OCI-LY1 (cell line): ENCODE data around the gene NPR1.
A peak's percentile ranks its signal among the peaks of the same experiment; 100 is the strongest.

Experiments
- H2AFZ ChIP-seq: fragments of 200-600 bp; sonication (generic), shearing (Covaris generic); 2 replicates; pipeline ENCODE4 v1.6.0; 2014; ENCODE audit warnings: antibody characterized with exemption, mild to moderate bottlenecking, low read length
- H3F3A ChIP-seq: fragments of 200-600 bp; sonication (generic), shearing (Covaris generic); 2 replicates; pipeline ENCODE4 v1.6.0; 2014; ENCODE audit warnings: mild to moderate bottlenecking, antibody characterized with exemption, low read length, moderate library complexity; ENCODE audit not compliant: insufficient read depth
- H3K27ac ChIP-seq: fragments of 200-600 bp; sonication (generic); 2 replicates; pipeline ENCODE4 v1.5.1; 2014; ENCODE audit warnings: low read length, mixed run types, mild to moderate bottlenecking, low read depth; ENCODE audit not compliant: poor library complexity, severe bottlenecking
- H3K27me3 ChIP-seq: fragments of 200-600 bp; sonication (generic); 2 replicates; pipeline ENCODE4 v1.6.0; 2014; ENCODE audit warnings: antibody characterized with exemption, mild to moderate bottlenecking, low read length, moderate library complexity; ENCODE audit not compliant: insufficient read depth
- H3K36me3 ChIP-seq: fragments of 200-600 bp; sonication (generic); 2 replicates; pipeline ENCODE4 v1.6.1; 2014; ENCODE audit warnings: mild to moderate bottlenecking, antibody characterized with exemption, low read length, moderate library complexity, mixed read lengths; ENCODE audit not compliant: insufficient read depth
- H3K4me1 ChIP-seq: fragments of 200-600 bp; sonication (generic); 2 replicates; pipeline ENCODE4 v1.5.1; 2014; ENCODE audit warnings: mild to moderate bottlenecking, low read length, moderate library complexity; ENCODE audit not compliant: insufficient read depth, severe bottlenecking
- H3K4me2 ChIP-seq: fragments of 200-600 bp; sonication (generic), shearing (Covaris generic); 2 replicates; pipeline ENCODE4 v1.6.1; 2014; ENCODE audit warnings: low read length
- H3K4me3 ChIP-seq: fragments of 200-600 bp; sonication (generic); 2 replicates; pipeline ENCODE4 v1.5.1; 2014; ENCODE audit warnings: low read length, low read depth, mild to moderate bottlenecking, mixed read lengths; ENCODE audit not compliant: poor library complexity, severe bottlenecking
- H3K79me2 ChIP-seq: fragments of 200-600 bp; shearing (Covaris generic); 2 replicates; pipeline ENCODE4 v1.6.1; 2016; ENCODE audit warnings: mixed run types, low read length, mixed read lengths; ENCODE audit not compliant: insufficient read depth
- H3K9ac ChIP-seq: fragments of 200-600 bp; sonication (generic), shearing (Covaris generic); 2 replicates; pipeline ENCODE4 v1.6.1; 2014; ENCODE audit warnings: mild to moderate bottlenecking, low read length, mixed read lengths
- H3K9me2 ChIP-seq: fragments of 200-600 bp; sonication (generic), shearing (Covaris generic); 2 replicates; pipeline ENCODE4 v1.6.1; 2014; ENCODE audit warnings: low read depth, mild to moderate bottlenecking, low read length, mixed read lengths
- H3K9me3 ChIP-seq: fragments of 200-600 bp; shearing (Covaris generic); 2 replicates; pipeline ENCODE4 v1.6.1; 2014; ENCODE audit warnings: low read length, mixed read lengths
- H4K20me1 ChIP-seq: fragments of 200-600 bp; sonication (generic), shearing (Covaris generic); 2 replicates; pipeline ENCODE4 v1.6.0; 2016; ENCODE audit warnings: mild to moderate bottlenecking, low read length; ENCODE audit not compliant: insufficient read depth
- EZH2 ChIP-seq: fragments of 200-600 bp; sonication (generic), shearing (Covaris generic); IDR thresholded peaks from 2 replicates; pipeline ENCODE4 v1.8.0; 2017; ENCODE audit warnings: borderline replicate concordance, mixed run types, mild to moderate bottlenecking, antibody characterized with exemption, low read length, moderate library complexity, mixed read lengths
- TF ChIP-seq, protein P1 (sequence below): fragments of 200-600 bp; sonication (generic), shearing (Covaris generic); IDR thresholded peaks from 2 replicates; pipeline ENCODE4 v1.5.1; 2017; ENCODE audit warnings: mild to moderate bottlenecking, antibody characterized with exemption, low read length, moderate library complexity, mixed read lengths

Gene NPR1

DNA sequence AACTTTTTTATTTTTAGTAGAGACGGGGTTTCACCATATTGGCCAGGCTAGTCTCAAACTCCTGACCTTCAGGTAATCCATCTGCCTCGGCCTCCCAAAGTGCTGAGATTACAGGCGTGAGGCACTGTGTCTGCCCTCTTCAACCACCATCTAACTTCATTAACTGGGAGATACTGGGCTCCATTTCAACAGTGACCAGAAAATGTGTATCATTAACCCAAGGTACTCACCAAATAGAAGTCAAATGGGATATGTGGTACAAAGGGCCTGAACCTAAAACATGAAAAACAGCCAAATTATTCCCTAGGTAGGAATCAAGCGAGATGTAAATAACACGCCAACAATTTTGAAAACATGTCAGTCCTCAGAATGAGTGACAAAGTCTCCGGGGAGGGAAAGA lies 8.9 kb upstream of the NPR1 start:
- H3F3A ChIP-seq = 0 out of 2 replicates have a peak, but pooled peaks cover 3% of the 10 kb centered on the region
- H2AFZ ChIP-seq = no peak overlapping the region
- TF ChIP-seq, protein P1, sequence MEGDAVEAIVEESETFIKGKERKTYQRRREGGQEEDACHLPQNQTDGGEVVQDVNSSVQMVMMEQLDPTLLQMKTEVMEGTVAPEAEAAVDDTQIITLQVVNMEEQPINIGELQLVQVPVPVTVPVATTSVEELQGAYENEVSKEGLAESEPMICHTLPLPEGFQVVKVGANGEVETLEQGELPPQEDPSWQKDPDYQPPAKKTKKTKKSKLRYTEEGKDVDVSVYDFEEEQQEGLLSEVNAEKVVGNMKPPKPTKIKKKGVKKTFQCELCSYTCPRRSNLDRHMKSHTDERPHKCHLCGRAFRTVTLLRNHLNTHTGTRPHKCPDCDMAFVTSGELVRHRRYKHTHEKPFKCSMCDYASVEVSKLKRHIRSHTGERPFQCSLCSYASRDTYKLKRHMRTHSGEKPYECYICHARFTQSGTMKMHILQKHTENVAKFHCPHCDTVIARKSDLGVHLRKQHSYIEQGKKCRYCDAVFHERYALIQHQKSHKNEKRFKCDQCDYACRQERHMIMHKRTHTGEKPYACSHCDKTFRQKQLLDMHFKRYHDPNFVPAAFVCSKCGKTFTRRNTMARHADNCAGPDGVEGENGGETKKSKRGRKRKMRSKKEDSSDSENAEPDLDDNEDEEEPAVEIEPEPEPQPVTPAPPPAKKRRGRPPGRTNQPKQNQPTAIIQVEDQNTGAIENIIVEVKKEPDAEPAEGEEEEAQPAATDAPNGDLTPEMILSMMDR = no peak
- no peak for TF ChIP-seq EZH2
- H3K9ac ChIP-seq = peak overlapping the region; percentile 96
- peaks cover 60% of the 10 kb centered on the region for H3K36me3 ChIP-seq
- peak overlapping the region; percentile 96 for H3K4me3 ChIP-seq
- H3K4me2 ChIP-seq = peak overlapping the region; percentile 91
- no peaks in the 10 kb centered on the region for H3K9me3 ChIP-seq
- no peaks in the 10 kb centered on the region for H3K9me2 ChIP-seq
- H3K4me1 ChIP-seq = peaks cover 17% of the 10 kb centered on the region
- H3K27me3 ChIP-seq = no peaks in the 10 kb centered on the region
- no peaks in the 10 kb centered on the region for H4K20me1 ChIP-seq
- no peak overlapping the region for H3K27ac ChIP-seq
- H3K79me2 ChIP-seq = peaks cover 18% of the 10 kb centered on the region

DNA sequence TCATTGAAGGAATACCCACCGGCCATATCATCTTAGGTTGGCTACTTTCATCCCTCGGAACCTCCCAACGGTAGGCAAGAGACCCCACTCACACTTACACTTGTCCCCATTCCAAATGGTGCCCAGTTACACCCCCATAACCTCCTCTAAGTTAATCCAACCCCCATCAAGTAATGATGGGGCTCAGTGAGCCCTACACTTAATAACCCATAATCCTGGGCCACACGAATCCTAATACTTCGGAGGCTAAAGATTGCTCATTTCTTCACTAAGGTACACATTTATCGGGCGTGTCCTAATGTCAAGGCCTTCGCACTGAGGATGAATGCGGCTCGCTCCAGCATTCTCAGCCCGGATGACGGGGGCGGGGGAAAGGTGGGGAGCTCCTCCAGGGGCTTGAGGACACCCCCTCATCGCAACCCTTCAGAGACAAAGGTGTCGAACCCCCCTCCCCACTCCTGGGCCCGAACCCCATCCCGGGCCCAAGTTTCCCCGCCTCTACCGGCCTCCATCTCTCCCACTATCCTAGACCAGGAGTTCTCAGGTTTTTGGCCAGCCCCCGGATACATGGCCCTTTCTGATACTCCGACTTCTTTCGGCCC lies 8.1 kb upstream of the NPR1 start:
- peaks cover 18% of the 10 kb centered on the region for H3K79me2 ChIP-seq
- TF ChIP-seq, protein P1 = no peak
- no peak for TF ChIP-seq EZH2
- H3K4me2 ChIP-seq = peak overlapping the region; percentile 91
- peaks cover 17% of the 10 kb centered on the region for H3K4me1 ChIP-seq
- H3F3A ChIP-seq = no peaks in the 10 kb centered on the region
- no peaks in the 10 kb centered on the region for H4K20me1 ChIP-seq
- no peaks in the 10 kb centered on the region for H3K27me3 ChIP-seq
- H3K9me3 ChIP-seq = no peaks in the 10 kb centered on the region
- peak overlapping the region; percentile 96 for H3K9ac ChIP-seq
- H3K36me3 ChIP-seq = peaks cover 53% of the 10 kb centered on the region
- H3K27ac ChIP-seq = peak overlapping the region; percentile 63
- no peaks in the 10 kb centered on the region for H3K9me2 ChIP-seq
- no peak overlapping the region for H2AFZ ChIP-seq
- peak overlapping the region; percentile 96 for H3K4me3 ChIP-seq

DNA sequence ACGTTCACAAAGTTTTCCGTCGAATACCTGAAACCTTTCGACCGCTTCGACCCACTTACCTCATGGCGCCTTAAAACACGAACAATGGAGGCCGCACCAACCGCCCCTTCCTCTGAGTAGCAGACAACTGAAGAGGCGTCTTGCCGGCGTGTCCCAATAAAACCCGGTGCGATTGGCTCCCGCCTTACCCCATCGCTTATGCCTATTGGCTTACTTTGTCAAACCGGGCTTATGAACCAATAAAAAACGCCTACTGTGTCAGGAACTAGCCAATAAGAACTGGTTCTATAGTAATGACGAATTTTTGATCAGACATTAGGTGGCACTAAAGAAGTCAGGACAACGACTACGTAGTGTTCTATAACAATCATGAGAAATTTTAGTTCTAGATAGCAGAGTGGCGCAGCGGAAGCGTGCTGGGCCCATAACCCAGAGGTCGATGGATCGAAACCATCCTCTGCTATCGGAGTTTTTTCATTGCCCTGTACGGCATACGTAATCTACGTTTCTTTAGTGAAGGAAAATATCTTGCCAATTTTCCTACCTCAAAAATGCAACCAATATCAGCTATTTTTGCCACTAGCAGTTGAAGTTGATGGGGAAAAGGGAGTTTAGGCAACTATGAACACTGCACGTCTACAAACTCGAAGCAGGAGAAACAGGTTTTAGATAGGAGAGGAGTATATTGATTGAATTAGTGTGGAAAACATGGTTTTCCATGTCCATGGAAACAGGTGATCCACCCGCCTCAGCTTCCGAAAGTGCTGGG lies 7.4 kb upstream of the NPR1 start, which contains the start of gene ILF2:
Gene ILF2 (minus strand): TSS at position 135 of the 769 bp plus-strand sequence. CDS start 71 bp downstream, at position 64.
- Histone ChIP-seq H3K4me3 (peak within 1 kb of the TSS; percentile 96), H3K4me1 (peaks cover 17% of the 10 kb centered on the region), H3K27me3 (no peaks in the 10 kb centered on the region), H3K36me3 (peaks cover 46% of the 10 kb centered on the region), H3K4me2 (peak within 1 kb of the TSS; percentile 91), H3K9me2 (no peaks in the 10 kb centered on the region), H3F3A (no peaks in the 10 kb centered on the region), H3K27ac (peak within 1 kb of the TSS; percentile 63), H3K9me3 (no peaks in the 10 kb centered on the region), H2AFZ (0 out of 2 replicates have a peak within 1 kb of the TSS, but pooled peaks have one; percentile 11), H3K9ac (peak within 1 kb of the TSS; percentile 96), H4K20me1 (no peaks in the 10 kb centered on the region), H3K79me2 (peaks cover 18% of the 10 kb centered on the region)
- TF ChIP-seq EZH2 = no peak
- TF ChIP-seq, protein P1 = peak; percentile 46; the same call in 1 of the 2 replicates
